ENCODE measurements around the gene CEP350. TPM values are rescaled to one million over a fixed set of nuclear protein-coding genes. Genes with fewer than 3 reads are reported as not detected.

CEP350 gene
- total RNA-seq, 2 donors from 2014 or later = 32.2 to 42.2 TPM

- H3K9me3 Mint-ChIP-seq = no peaks in the 10 kb centered on the region
- DNase-seq = no peak
- 95% methylated on average over 3 of the region's 3 CpGs; no CpG with 5 or more reads in 1 of the 2 experiments for WGBS, 2 experiments (ENCODE audit: insufficient coverage in 1 of 2, insufficient read length in 1 of 2)
- no peaks in the 10 kb centered on the region for H3K9me3 ChIP-seq (ENCODE audit: control insufficient read depth, low read length)
- no peak overlapping the region for H3K4me3 Mint-ChIP-seq
- no peak for TF ChIP-seq CTCF (conservative IDR thresholded peaks at IDR 0.05)
- H3K4me3 ChIP-seq (ENCODE audit: low read length) = no peak overlapping the region
- H3K36me3 ChIP-seq (ENCODE audit: control insufficient read depth, insufficient read depth, low read length) = peaks cover 64% of the 10 kb centered on the region
- H3K9ac ChIP-seq (ENCODE audit: extremely low read depth, low read length, poor library complexity, severe bottlenecking) = no peak overlapping the region
- no peaks in the 10 kb centered on the region for H3K27me3 Mint-ChIP-seq (ENCODE audit: insufficient read depth)
- no peak overlapping the region for H3K27ac ChIP-seq (ENCODE audit: low read depth, low read length)
- no peaks in the 10 kb centered on the region for H3K4me1 Mint-ChIP-seq
- H3K27me3 ChIP-seq (ENCODE audit: control insufficient read depth, insufficient read depth, low read length, poor library complexity, severe bottlenecking) = no peaks in the 10 kb centered on the region
- no peak overlapping the region for H3K27ac Mint-ChIP-seq
- no peaks in the 10 kb centered on the region for H3K4me1 ChIP-seq (ENCODE audit: control insufficient read depth, insufficient read depth, low read length)
- H3K36me3 Mint-ChIP-seq (ENCODE audit: low read depth) = peaks cover 35% of the 10 kb centered on the region
Measured at GRCh38 chr1:180026556-180026955, 71.9 kb downstream of the CEP350 start.

- Mint-ChIP-seq H3K27me3 (ENCODE audit: insufficient read depth) (no peaks in the 10 kb centered on the region), H3K27ac (no peak overlapping the region), H3K36me3 (ENCODE audit: low read depth) (peaks cover 26% of the 10 kb centered on the region), H3K9me3 (no peaks in the 10 kb centered on the region), H3K4me1 (no peaks in the 10 kb centered on the region), H3K4me3 (no peak overlapping the region)
- Histone ChIP-seq H3K4me3 (ENCODE audit: low read length) (no peak overlapping the region), H3K9me3 (ENCODE audit: control insufficient read depth, low read length) (no peaks in the 10 kb centered on the region), H3K27me3 (ENCODE audit: control insufficient read depth, insufficient read depth, low read length, poor library complexity, severe bottlenecking) (no peaks in the 10 kb centered on the region), H3K36me3 (ENCODE audit: control insufficient read depth, insufficient read depth, low read length) (peaks cover 64% of the 10 kb centered on the region), H3K4me1 (ENCODE audit: control insufficient read depth, insufficient read depth, low read length) (no peaks in the 10 kb centered on the region), H3K27ac (ENCODE audit: low read depth, low read length) (no peak overlapping the region), H3K9ac (ENCODE audit: extremely low read depth, low read length, poor library complexity, severe bottlenecking) (no peak overlapping the region)
- DNase-seq = no peak
- 97 to 100% methylated on average over 1 to 2 of the region's 2 CpGs for whole genome bisulfite sequencing, 2 experiments (ENCODE audit: insufficient coverage in 1 of 2, insufficient read length in 1 of 2)
- no peak for TF ChIP-seq CTCF (conservative IDR thresholded peaks at IDR 0.05)
Measured at GRCh38 chr1:180027949-180028445, 73.4 kb downstream of the CEP350 start.

DNA sequence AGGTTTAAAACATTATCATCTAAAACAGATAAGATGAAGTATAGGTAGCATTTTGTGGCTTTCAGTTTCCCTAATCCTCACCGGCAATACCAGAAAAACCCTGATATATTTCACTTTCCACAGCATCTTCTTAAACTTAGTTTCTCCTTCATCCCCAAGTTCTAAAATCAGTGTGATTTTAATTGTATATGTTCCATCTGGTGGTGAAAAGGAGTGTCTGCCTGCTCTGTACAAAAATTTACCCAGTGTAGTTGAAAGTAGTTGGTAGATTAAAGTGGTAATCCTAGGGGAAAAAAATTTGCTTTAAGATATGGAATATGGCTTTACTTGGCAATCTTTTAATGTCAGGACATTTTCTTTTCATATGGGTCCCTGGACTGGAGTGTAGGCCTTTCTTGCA lies 74.3 kb downstream of the CEP350 start:
- Histone ChIP-seq H3K9me3 (ENCODE audit: control insufficient read depth, low read length) (no peaks in the 10 kb centered on the region), H3K27ac (ENCODE audit: low read depth, low read length) (no peak overlapping the region), H3K4me1 (ENCODE audit: control insufficient read depth, insufficient read depth, low read length) (no peaks in the 10 kb centered on the region), H3K9ac (ENCODE audit: extremely low read depth, low read length, poor library complexity, severe bottlenecking) (no peak overlapping the region), H3K4me3 (ENCODE audit: low read length) (no peak overlapping the region), H3K36me3 (ENCODE audit: control insufficient read depth, insufficient read depth, low read length) (peaks cover 64% of the 10 kb centered on the region), H3K27me3 (ENCODE audit: control insufficient read depth, insufficient read depth, low read length, poor library complexity, severe bottlenecking) (no peaks in the 10 kb centered on the region)
- WGBS, 2 experiments (ENCODE audit: insufficient coverage in 1 of 2, insufficient read length in 1 of 2) = 100% methylated on average over 1 of the region's 1 CpG; no CpG with 5 or more reads in 1 of the 2 experiments
- Mint-ChIP-seq H3K36me3 (ENCODE audit: low read depth) (peaks cover 23% of the 10 kb centered on the region), H3K27ac (no peak overlapping the region), H3K4me1 (no peaks in the 10 kb centered on the region), H3K27me3 (ENCODE audit: insufficient read depth) (no peaks in the 10 kb centered on the region), H3K4me3 (no peak overlapping the region), H3K9me3 (no peaks in the 10 kb centered on the region)
- DNase-seq = no peak
- no peak for TF ChIP-seq CTCF (conservative IDR thresholded peaks at IDR 0.05)
